Stimulated activated CD4-positive, alpha-beta T cell treated with anti-CD3 and anti-CD28 coated beads, Interleukin-1b, Interleukin-23, amount 100 ng/mL, for 1 hour (primary cell): ENCODE measurements around the gene XXYLT1.

Source experiments
- DNase-seq, 2 donors: peaks; one replicate each; pipeline ENCODE4 v3.0.0-alpha.2; 2020; ENCODE audit warnings: low read depth in 2 of 2

XXYLT1 gene

GRCh38 chr3:195077611-195078540 lies 193.1 kb downstream of the XXYLT1 start:
- no peak for DNase-seq

GRCh38 chr3:195076981-195077610 lies 193.9 kb downstream of the XXYLT1 start:
- no peak for DNase-seq

GRCh38 chr3:195075941-195076875 lies 194.8 kb downstream of the XXYLT1 start:
- DNase-seq = no peak

GRCh38 chr3:195075199-195075940 lies 195.6 kb downstream of the XXYLT1 start:
- no peak for DNase-seq

- no peak for DNase-seq
Observed at GRCh38 chr3:195073866-195074860, 196.8 kb downstream of the XXYLT1 start.

- DNase-seq = no peak
Observed at GRCh38 chr3:195072916-195073564, 197.9 kb downstream of the XXYLT1 start.

GRCh38 chr3:195071916-195072820 lies 198.8 kb downstream of the XXYLT1 start:
- DNase-seq = no peak

- no peak for DNase-seq
Observed at GRCh38 chr3:195071011-195071728, 199.8 kb downstream of the XXYLT1 start.

- DNase-seq = no peak
Observed at GRCh38 chr3:195070336-195070735, 200.6 kb downstream of the XXYLT1 start.

- no peak for DNase-seq
Observed at GRCh38 chr3:195069501-195070251, 201.3 kb downstream of the XXYLT1 start.

- DNase-seq = no peak
Observed at GRCh38 chr3:195068084-195069080, 202.6 kb downstream of the XXYLT1 start.

GRCh38 chr3:195066441-195066841 lies 204.5 kb downstream of the XXYLT1 start:
- DNase-seq = no peak

GRCh38 chr3:195065864-195066185 lies 205.1 kb downstream of the XXYLT1 start:
- DNase-seq = no peak

- no peak for DNase-seq
Observed at GRCh38 chr3:195065142-195065863, 205.7 kb downstream of the XXYLT1 start.

- no peak for DNase-seq
Observed at GRCh38 chr3:195064300-195064931, 206.5 kb downstream of the XXYLT1 start.
